LNCaP clone FGC (cell line): ENCODE measurements around the gene CMIP.
A peak's percentile ranks its signal among the peaks of the same experiment; 100 is the strongest.

Source experiments
- DNase-seq: peaks from one replicate; pipeline ENCODE4 v3.0.0-alpha.2; 2011; ENCODE audit warnings: low read depth
- H3K4me3 ChIP-seq: 2 replicates; pipeline ENCODE4 v1.5.1; 2011; ENCODE audit warnings: mild to moderate bottlenecking, low read depth, low read length, control low read depth
- TF ChIP-seq, protein P1 (sequence below): IDR thresholded peaks from 2 replicates; pipeline ENCODE4 v1.5.1; 2012; ENCODE audit warnings: mild to moderate bottlenecking; ENCODE audit not compliant: control insufficient read depth, insufficient read depth; ENCODE audit errors: extremely low read depth

The CMIP gene

DNA sequence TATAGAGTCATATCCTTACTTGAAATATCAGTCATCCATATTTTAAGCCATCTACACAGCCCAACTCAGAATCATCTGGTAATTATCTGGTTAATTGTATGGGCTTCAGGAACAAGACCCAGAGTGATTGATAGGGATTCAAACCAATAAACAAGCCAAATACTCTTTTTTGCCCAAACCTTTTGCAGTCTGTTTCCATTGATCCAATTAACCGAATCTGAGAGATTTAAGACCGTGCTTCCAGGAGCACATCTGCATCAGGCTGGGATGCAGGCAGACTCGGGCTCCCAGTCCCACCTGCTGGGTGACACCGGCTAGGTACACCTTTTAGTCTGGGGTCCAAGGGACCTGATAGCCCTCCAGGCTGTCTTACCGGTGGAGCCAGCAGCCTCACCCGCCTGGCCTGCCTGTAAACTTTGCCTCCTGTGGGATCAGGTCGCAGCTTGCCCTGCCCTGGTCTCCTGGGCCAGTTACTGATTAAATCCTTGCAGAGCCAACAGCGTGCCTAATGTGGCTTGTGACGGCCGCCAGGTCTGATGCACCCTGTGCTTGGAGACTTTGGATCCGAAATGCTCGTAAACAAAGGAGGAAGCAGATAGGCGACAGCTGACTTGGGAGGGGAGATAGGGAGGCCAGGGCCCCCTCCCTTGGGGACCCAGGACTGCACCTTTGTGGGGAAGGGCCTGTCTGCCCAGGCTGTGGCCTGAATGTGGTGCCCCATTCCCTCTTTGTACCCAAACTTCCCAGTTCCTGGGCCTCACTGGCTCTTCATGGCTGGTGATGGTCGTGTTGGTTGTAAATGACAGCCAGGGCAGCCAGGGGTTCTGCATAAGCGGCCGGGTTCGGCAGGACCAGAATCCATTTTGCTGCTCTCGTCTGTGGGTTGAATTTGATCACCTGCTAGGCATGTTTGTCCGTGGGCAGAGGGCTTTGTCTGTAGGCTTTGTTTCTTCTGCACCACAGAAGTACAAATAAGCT is 3.8 kb downstream of the CMIP start:
- H3K4me3 ChIP-seq: peak overlapping the region; percentile 79
- DNase-seq: peak; percentile 76

DNA sequence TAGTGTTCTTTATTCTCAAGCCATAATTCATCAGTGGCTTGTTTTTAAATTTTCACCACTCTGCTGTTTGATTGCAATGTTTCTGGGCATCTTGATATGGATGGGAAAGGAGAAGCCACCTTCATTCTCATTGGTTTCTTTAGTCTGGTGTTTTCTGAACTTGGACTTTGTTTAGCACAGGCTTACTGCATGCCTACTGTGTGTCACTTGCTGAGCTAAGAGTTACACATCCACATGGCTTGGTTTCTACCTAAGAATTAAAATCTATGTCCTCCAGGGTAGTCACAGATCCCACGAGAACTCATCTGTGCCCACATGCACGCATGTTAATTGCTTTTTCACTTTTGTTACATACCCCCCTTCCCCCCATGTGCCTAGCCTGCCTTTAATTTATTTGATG is 4.6 kb downstream of the CMIP start:
- TF ChIP-seq, protein P1, sequence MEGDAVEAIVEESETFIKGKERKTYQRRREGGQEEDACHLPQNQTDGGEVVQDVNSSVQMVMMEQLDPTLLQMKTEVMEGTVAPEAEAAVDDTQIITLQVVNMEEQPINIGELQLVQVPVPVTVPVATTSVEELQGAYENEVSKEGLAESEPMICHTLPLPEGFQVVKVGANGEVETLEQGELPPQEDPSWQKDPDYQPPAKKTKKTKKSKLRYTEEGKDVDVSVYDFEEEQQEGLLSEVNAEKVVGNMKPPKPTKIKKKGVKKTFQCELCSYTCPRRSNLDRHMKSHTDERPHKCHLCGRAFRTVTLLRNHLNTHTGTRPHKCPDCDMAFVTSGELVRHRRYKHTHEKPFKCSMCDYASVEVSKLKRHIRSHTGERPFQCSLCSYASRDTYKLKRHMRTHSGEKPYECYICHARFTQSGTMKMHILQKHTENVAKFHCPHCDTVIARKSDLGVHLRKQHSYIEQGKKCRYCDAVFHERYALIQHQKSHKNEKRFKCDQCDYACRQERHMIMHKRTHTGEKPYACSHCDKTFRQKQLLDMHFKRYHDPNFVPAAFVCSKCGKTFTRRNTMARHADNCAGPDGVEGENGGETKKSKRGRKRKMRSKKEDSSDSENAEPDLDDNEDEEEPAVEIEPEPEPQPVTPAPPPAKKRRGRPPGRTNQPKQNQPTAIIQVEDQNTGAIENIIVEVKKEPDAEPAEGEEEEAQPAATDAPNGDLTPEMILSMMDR: no peak
- no peak overlapping the region for H3K4me3 ChIP-seq
- no peak for DNase-seq

More for the DNA sequence above, 3.8 kb downstream of the CMIP start:
- TF ChIP-seq, protein P1: no peak

DNA sequence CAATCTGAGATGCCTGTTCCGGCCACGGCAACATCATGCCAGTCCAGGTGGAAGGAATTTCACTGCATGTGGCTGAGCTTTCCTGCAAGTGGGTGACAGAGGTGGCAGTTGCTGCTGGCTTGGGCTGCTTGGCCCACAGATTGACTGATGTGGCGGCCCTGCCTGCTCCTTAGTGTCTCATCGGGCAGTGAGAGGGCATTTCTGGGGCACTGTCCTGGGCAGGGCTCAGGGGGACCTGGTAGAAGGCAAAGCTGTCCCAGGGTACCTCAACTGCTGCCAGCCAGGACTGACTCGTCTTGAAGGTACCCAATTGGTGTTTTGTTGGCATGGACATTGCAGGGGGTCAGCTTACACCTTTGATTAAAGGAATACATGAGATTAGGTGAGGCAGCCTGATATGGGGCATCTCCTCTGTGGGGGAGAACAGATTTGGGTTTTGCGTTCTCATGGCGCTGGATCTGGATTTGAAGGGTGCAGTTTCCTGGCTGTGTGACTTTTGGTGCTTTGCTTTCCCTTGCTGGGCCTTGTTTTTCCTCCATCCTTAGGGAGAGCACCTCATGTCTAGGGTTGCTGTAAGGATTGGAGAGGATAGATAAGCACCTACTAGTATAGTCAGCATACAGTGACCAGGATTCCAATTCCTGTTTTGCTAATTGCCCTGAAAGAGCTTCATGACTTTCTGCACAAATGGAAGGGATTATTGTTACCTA is 5.4 kb downstream of the CMIP start:
- H3K4me3 ChIP-seq: no peak overlapping the region
- TF ChIP-seq, protein P1: no peak
- no peak for DNase-seq

DNA sequence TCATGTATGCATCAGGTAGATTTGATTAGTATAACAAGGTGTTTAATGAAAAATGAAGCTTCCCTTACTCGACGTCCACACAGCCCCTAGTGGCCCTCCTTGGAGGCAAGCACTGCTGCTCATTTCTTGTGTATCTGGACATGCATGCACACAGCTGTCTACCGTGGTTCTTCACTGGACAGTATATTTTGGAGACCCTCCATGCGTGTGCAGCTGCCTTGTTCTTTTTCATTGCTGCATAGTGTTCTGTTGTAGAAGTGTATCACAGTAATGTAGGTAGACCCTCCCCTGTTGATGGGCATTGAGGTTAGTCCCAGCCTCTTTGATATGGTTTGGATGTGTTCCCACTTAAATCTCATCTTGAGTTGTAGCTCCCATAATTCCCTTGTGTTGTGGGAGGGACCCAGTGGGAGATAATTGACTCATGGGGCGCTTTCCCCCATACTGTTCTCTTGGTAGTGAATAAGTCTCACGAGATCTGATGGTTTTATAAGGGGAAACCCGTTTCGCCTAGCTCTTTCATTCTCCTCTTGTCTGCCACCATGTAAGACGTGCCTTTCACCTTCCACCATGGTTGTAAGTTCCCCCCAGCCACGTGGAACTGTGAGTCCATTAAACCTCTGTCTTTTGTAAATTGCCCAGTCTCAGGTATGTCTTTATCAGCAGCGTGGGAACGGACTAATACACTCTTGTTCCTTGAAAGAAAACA is 6.3 kb downstream of the CMIP start:
- TF ChIP-seq, protein P1: no peak
- DNase-seq: no peak
- H3K4me3 ChIP-seq: no peak overlapping the region

DNA sequence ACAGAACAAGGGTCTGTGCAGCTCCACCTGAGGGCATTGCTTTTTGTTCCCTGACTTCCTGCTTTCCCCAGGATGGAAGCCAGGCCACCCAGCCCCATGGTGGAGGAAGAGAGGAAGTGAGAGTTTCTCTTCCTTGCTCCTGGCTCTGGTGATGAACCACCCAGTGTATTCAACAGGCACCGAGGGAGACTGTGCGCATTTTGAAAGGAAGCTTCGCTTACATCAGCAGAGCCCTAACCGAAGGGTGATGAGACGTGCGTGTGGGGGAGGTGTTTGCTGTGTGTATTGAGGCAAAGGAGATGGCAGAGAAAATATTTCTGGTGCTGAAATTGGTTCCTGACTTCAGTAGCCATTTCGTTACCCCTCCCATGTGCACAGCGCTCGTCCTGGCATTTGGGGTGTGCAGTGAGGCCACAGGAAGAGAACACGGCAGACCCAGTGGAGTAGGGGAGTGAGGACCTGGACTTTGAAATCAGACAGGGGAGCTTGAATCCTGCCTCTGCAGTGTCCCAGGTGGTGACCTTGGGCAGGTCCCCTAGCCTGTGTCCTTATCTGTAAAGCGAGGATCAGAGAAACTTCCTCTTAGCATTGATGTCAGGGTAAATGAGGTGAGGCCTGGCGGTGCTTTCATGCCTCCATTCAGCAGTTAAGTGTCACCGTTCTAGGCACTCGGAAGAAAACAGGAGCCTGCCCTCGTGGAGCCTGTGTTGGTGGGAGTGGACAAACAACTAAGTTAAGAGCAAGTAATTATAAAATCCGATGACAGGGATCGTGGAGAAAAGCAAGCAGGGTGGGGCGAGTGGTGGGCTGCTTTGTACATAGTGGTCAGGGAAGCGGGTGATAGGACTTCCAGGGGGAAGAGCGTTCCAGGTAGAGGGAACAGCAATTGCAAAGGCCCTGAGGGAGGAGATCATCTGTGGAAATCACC is 7.4 kb downstream of the CMIP start:
- TF ChIP-seq, protein P1: no peak
- no peak for DNase-seq
- no peak overlapping the region for H3K4me3 ChIP-seq
